K562 (cell line): Measurements from ENCODE around the gene ZBTB22.

Experiments
- EGR1 ChIP-seq: fragments of 450-650 bp; conservative IDR thresholded peaks from 2 replicates; pipeline ENCODE4 v1.6.1; 2017; ENCODE audit warnings: mild to moderate bottlenecking
- FOXK2 ChIP-seq, 2 experiments: fragments of 450-650 bp; IDR thresholded peaks in 1 of 2; conservative IDR thresholded peaks in 1 of 2; 2 replicates each; pipeline ENCODE4 v1.6.1; 2016; ENCODE audit warnings: low read depth in 2 of 2, mild to moderate bottlenecking in 1 of 2
- HDGF ChIP-seq: fragments of 450-650 bp; IDR thresholded peaks from 2 replicates; pipeline ENCODE4 v1.6.1; 2016
- HOMEZ ChIP-seq: fragments of 250-450 bp; sonication (Bioruptor Pico); IDR thresholded peaks from 2 replicates; pipeline ENCODE4 v1.4.0; 2020; ENCODE audit warnings: mild to moderate bottlenecking, moderate library complexity
- KDM2B ChIP-seq: fragments of 250-450 bp; sonication (Bioruptor Pico); IDR thresholded peaks from 2 replicates; pipeline ENCODE4 v1.8.0; 2021; ENCODE audit warnings: mild to moderate bottlenecking, moderate library complexity
- MAX ChIP-seq: sonication (generic); formaldehyde crosslinking; IDR thresholded peaks from 2 replicates; pipeline ENCODE4 v1.9.0; 2022; ENCODE audit warnings: mild to moderate bottlenecking, missing genetic modification reagents
- POLR2A ChIP-seq: fragments of 450-650 bp; conservative IDR thresholded peaks from 2 replicates; pipeline ENCODE4 v1.6.1; 2016
- POLR2AphosphoS2 ChIP-seq: IDR thresholded peaks from 2 replicates; pipeline ENCODE4 v1.6.1; 2012; ENCODE audit warnings: low read length, improper control_type of control experiment
- SLC30A9 ChIP-seq: fragments of 250-450 bp; sonication (Bioruptor Pico); IDR thresholded peaks from 2 replicates; pipeline ENCODE4 v1.8.0; 2022; ENCODE audit warnings: mild to moderate bottlenecking, moderate library complexity
- U2AF2 ChIP-seq: fragments of 200-400 bp; formaldehyde crosslinking; optimal IDR thresholded peaks from 2 replicates; pipeline ENCODE3; 2017; ENCODE audit warnings: low read depth, mild to moderate bottlenecking, low read length
- ZNF146 ChIP-seq: IDR thresholded peaks from one replicate; pipeline ENCODE4 v1.6.1; 2018; ENCODE audit warnings: missing compliant biosample characterization; ENCODE audit not compliant: unreplicated experiment
- ZNF518B ChIP-seq: fragments of 250-450 bp; sonication (Bioruptor Pico); IDR thresholded peaks from 2 replicates; pipeline ENCODE4 v1.5.0; 2021; ENCODE audit warnings: mild to moderate bottlenecking, moderate library complexity

- no peak for TF ChIP-seq ZNF518B (CRISPR knock-in tag)
- TF ChIP-seq KDM2B (CRISPR knock-in tag): no peak
- no peak for TF ChIP-seq FOXK2 (conservative IDR thresholded peaks at IDR 0.05 in 1 of 2, IDR thresholded peaks at IDR 0.05 in 1 of 2; ENCODE audit: low read depth in 2 of 2)
- no peak for TF ChIP-seq MAX (CRISPR knock-in tag)
- no peak for TF ChIP-seq HDGF
- TF ChIP-seq U2AF2: no peak
- no peak for TF ChIP-seq POLR2AphosphoS2
- TF ChIP-seq EGR1: no peak
- TF ChIP-seq POLR2A: no peak
- no peak for TF ChIP-seq ZNF146 (CRISPR knock-in tag)
- TF ChIP-seq SLC30A9 (CRISPR knock-in tag): no peak
- no peak for TF ChIP-seq HOMEZ (CRISPR knock-in tag)
These were observed 46.5 kb downstream of the ZBTB22 start for GRCh38 chr6:33271117-33271467.
